Psoas muscle (tissue), 8 donors: ENCODE data around the gene ZDHHC7. TPM values are rescaled to one million over a fixed set of nuclear protein-coding genes. Genes with fewer than 3 reads are reported as not detected.

Experiments used
- ATAC-seq, 4 donors: fragments of 200-7000 bp; cut with Tn5 transposase; one replicate each; pipeline ENCODE4 v1.9.1; 2020; ENCODE audit warnings: moderate library complexity in 3 of 4, mild to moderate bottlenecking in 2 of 4
- DNase-seq, 2 donors: peaks; one replicate each; pipeline ENCODE4 v3.0.0-alpha.2; 2020
- H3K27ac ChIP-seq: fragments of 200-600 bp; one replicate; pipeline ENCODE4 v1.8.0; 2022
- H3K27me3 ChIP-seq, 3 donors: fragments of 200-600 bp in 1 of 3; one replicate each; pipeline versions ENCODE4 v1.6.1 to v1.8.0; 2013 to 2022; ENCODE audit warnings: low read length in 2 of 3, mild to moderate bottlenecking in 2 of 3, moderate library complexity in 1 of 3; ENCODE audit not compliant: insufficient read depth in 3 of 3
- H3K36me3 ChIP-seq, 2 donors: fragments of 200-600 bp in 1 of 2; one replicate each; pipeline versions ENCODE4 v1.6.1 to v1.8.0; 2013 to 2022; ENCODE audit warnings: low read depth in 1 of 2, mild to moderate bottlenecking in 1 of 2, moderate library complexity in 1 of 2; ENCODE audit not compliant: insufficient read depth in 1 of 2
- H3K4me1 ChIP-seq: fragments of 200-600 bp; one replicate; pipeline ENCODE4 v1.8.0; 2022
- H3K4me3 ChIP-seq: fragments of 200-600 bp; one replicate; pipeline ENCODE4 v1.8.0; 2022; ENCODE audit warnings: mild to moderate bottlenecking
- H3K9me3 ChIP-seq: fragments of 200-600 bp; one replicate; pipeline ENCODE4 v1.8.0; 2022
- CTCF ChIP-seq: fragments of 200-600 bp; IDR thresholded peaks from one replicate; pipeline ENCODE4 v1.8.0; 2022; ENCODE audit warnings: antibody characterized with exemption
- WGBS, 3 donors: extraction: QIAGEN DNeasy Blood & Tissue Kit; methylation state at CpG; one replicate each; pipeline versions ENCODE4 v1.1.6 to v1.1.7; 2013; 5-methylcytosine and 5-hydroxymethylcytosine counted together
- intact Hi-C, 2 donors: fragments of 100-400 bp; cut with DNase I; formaldehyde crosslinking; loops; one replicate each; pipeline versions ENCODE4 v1.11.0 to v1.14.2; 2022
- polyA plus RNA-seq, 3 donors: library from polyadenylated mRNA; stranded (reverse); fragments of 200-250 nt; gene quantifications; one replicate each; pipeline ENCODE4 v1.2.3, GENCODE V29; 2013
- total RNA-seq, 4 donors: library from RNA; stranded (reverse); fragmentation: NEBNext Ultra II Directional in 2 of 4; extraction: Animal tissue kit (Norgen Biotek cat#: 25700) in 2 of 4; gene quantifications; one replicate each; pipeline versions ENCODE4 v1.2.1 to v1.2.4, GENCODE V29; 2021 to 2023
- donor health status: healthy with polysubstance abuse.
- donor health status: DM: no; HTN: no; CAD: no; lungs with moderate emphysema.
- donor health status: Bipolar disorder and iron deficiency.
- donor health status: healthy.
- donor health status: DM: yes; HTN: yes; CAD: no.
- donor health status: DM: no; HTN: no; CAD: no.
- donor health status: DM: no; HTN: no; CAD: no.
- donor health status: DM: yes; HTN: yes; CAD: no.

Gene ZDHHC7
- total and polyA plus RNA-seq, 7 donors, result 19.7 to 96.0 (median 38.0) TPM

GRCh38 chr16:85051683-85052082, 40.3 kb upstream of the ZDHHC7 start:
- no peak overlapping the region for H3K27ac ChIP-seq

DNA sequence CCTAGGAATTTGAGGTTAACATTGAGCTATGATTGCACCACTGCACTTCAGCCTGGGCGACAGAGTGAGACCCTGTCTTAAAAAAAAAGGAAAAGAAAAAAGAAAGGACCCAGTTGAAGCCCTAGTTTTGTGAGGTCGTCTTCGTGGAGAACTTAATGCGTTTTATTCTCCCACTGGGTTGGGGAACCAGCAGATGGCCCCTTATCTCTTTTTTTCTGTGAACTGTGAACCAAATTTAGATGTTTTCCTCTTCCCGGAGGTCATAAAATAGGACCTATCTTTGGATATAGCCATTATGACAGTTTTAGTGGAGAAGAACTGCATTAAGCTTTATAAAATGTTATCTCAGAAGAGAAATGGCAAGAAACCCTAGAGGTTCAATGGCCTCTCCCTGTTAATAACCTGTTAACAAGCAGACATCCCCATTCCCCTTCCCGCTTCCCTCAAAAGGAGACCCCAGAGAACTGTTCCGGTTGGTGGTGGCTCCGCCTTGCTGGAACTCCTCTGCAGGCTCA, 39.8 kb upstream of the ZDHHC7 start:
- Histone ChIP-seq H3K4me1 (peaks cover 14% of the 10 kb centered on the region), H3K27ac (no peak overlapping the region), H3K4me3 (no peak overlapping the region), H3K27me3 (no peaks in the 10 kb centered on the region), H3K36me3 (no peaks in the 10 kb centered on the region), H3K9me3 (no peaks in the 10 kb centered on the region)
- TF ChIP-seq CTCF, result no peak
- DNase-seq, result peak in 1 of 2 donors; percentile 1
- intact Hi-C loops, result loop anchor here in 1 of 2 donors (10.0 kb wide), 1 partner anchor 56 kb away; no protein-coding TSS in a partner anchor
- ATAC-seq, result no peak
- WGBS, 3 donors, result 80 to 84% (median 82%) methylated on average over 8 of the region's 8 CpGs

More at GRCh38 chr16:85051683-85052082, 40.3 kb upstream of the ZDHHC7 start:
- Histone ChIP-seq H3K27me3 (no peaks in the 10 kb centered on the region), H3K4me1 (peaks cover 14% of the 10 kb centered on the region), H3K9me3 (no peaks in the 10 kb centered on the region), H3K36me3 (no peaks in the 10 kb centered on the region), H3K4me3 (no peak overlapping the region)
- WGBS, 3 donors, result 85 to 92% (median 92%) methylated on average over 8 of the region's 8 CpGs
- ATAC-seq, result no peak
- intact Hi-C loops, result loop anchor here in 1 of 2 donors (10.0 kb wide), 1 partner anchor 57 kb away; no protein-coding TSS in a partner anchor
- peak in 1 of 2 donors; percentile 26 for DNase-seq
- no peak for TF ChIP-seq CTCF

DNA sequence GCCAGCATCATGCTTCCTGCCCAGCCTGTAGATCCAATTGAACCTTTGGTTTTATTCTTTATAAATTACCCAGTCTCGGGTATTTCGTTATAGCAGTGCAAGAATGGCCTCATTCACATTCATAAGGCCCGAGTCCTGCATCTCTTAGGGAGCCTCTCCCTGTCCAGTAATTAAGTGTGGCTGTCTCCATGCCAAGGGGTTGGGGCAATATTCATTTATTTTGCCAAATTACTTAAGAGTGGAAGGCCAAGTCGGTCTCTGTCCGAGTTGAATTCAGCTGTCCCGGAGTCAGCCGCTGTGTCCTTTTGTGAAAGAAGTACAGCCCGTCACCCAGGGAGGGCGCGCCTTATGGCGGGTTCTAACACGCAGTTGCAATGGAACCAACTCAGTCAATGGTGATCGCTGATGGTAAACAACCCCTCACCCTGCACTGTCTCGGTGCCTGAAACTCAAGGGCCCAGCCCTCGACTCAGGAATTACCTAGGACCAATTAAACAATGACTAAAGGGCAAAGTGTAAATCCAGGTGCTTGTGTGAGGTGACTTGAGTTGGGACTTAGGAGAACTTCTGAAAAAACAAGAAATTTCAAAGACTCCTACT, 38.5 kb upstream of the ZDHHC7 start:
- Histone ChIP-seq H3K4me3 (no peak overlapping the region), H3K27ac (no peak overlapping the region), H3K27me3 (no peaks in the 10 kb centered on the region), H3K36me3 (no peaks in the 10 kb centered on the region), H3K9me3 (no peaks in the 10 kb centered on the region), H3K4me1 (peaks cover 9% of the 10 kb centered on the region)
- 76 to 83% (median 79%) methylated on average over 15 of the region's 15 CpGs for WGBS, 3 donors
- DNase-seq (peak in 1 of 2 donors; percentile 48), ATAC-seq (no peak)
- TF ChIP-seq CTCF, result no peak
- intact Hi-C loops, result loop anchor here in 1 of 2 donors (10.0 kb wide), 1 partner anchor 55 kb away; no protein-coding TSS in a partner anchor

GRCh38 chr16:85048921-85049562, 37.7 kb upstream of the ZDHHC7 start:
- no peak for TF ChIP-seq CTCF
- Histone ChIP-seq H3K27ac (no peak overlapping the region), H3K4me3 (no peak overlapping the region), H3K4me1 (peaks cover 9% of the 10 kb centered on the region), H3K36me3 (no peaks in the 10 kb centered on the region), H3K27me3 (no peaks in the 10 kb centered on the region), H3K9me3 (no peaks in the 10 kb centered on the region)
- ATAC-seq (peak; percentile 80 to 89 (median 86)), DNase-seq (peak; percentile 62 to 81)
- WGBS, 3 donors, result 41 to 69% (median 54%) methylated on average over 17 of the region's 17 CpGs
- intact Hi-C loops, result no loop called here
